Measurements from ENCODE around the gene C10orf67.

Gene C10orf67

GRCh38 chr10:23199768-23200511, 144.7 kb downstream of the C10orf67 start:
- DNase-seq (ENCODE audit: extremely low read depth in 1 of 2, low read depth in 1 of 2): no peak

- no peak for DNase-seq (ENCODE audit: extremely low read depth in 1 of 2, low read depth in 1 of 2)
These were observed 145.4 kb downstream of the C10orf67 start for GRCh38 chr10:23198940-23199767.

- DNase-seq (ENCODE audit: extremely low read depth in 1 of 2, low read depth in 1 of 2): no peak
These were observed 146.0 kb downstream of the C10orf67 start for GRCh38 chr10:23198610-23198939.

GRCh38 chr10:23197416-23197861, 147.2 kb downstream of the C10orf67 start:
- no peak for DNase-seq (ENCODE audit: extremely low read depth in 1 of 2, low read depth in 1 of 2)

- DNase-seq (ENCODE audit: extremely low read depth in 1 of 2, low read depth in 1 of 2): no peak
These were observed 147.7 kb downstream of the C10orf67 start for GRCh38 chr10:23196915-23197314.

- no peak for DNase-seq (ENCODE audit: extremely low read depth in 1 of 2, low read depth in 1 of 2)
These were observed 148.6 kb downstream of the C10orf67 start for GRCh38 chr10:23195846-23196600.

- no peak for DNase-seq (ENCODE audit: extremely low read depth in 1 of 2, low read depth in 1 of 2)
These were observed 149.4 kb downstream of the C10orf67 start for GRCh38 chr10:23194966-23195845.

- DNase-seq (ENCODE audit: extremely low read depth in 1 of 2, low read depth in 1 of 2): no peak
These were observed 150.1 kb downstream of the C10orf67 start for GRCh38 chr10:23194471-23194965.

GRCh38 chr10:23193435-23194074, 151.0 kb downstream of the C10orf67 start:
- DNase-seq (ENCODE audit: extremely low read depth in 1 of 2, low read depth in 1 of 2): no peak

- no peak for DNase-seq (ENCODE audit: extremely low read depth in 1 of 2, low read depth in 1 of 2)
These were observed 151.7 kb downstream of the C10orf67 start for GRCh38 chr10:23192712-23193434.

GRCh38 chr10:23191764-23192711, 152.6 kb downstream of the C10orf67 start, which contains the start of gene PTF1A:
PTF1A (plus strand) TSS chr10:23192312; CDS start chr10:23192531, 219 bp downstream.
- DNase-seq (ENCODE audit: extremely low read depth in 1 of 2, low read depth in 1 of 2): no peak

- DNase-seq (ENCODE audit: extremely low read depth in 1 of 2, low read depth in 1 of 2): no peak
These were observed 153.5 kb downstream of the C10orf67 start for GRCh38 chr10:23190872-23191763.

- DNase-seq (ENCODE audit: extremely low read depth in 1 of 2, low read depth in 1 of 2): no peak
These were observed 155.6 kb downstream of the C10orf67 start for GRCh38 chr10:23189024-23189423.

GRCh38 chr10:23187155-23187554, 157.4 kb downstream of the C10orf67 start:
- no peak for DNase-seq (ENCODE audit: extremely low read depth in 1 of 2, low read depth in 1 of 2)

GRCh38 chr10:23186697-23187096, 157.9 kb downstream of the C10orf67 start:
- no peak for DNase-seq (ENCODE audit: extremely low read depth in 1 of 2, low read depth in 1 of 2)

- DNase-seq (ENCODE audit: extremely low read depth in 1 of 2, low read depth in 1 of 2): no peak
These were observed 158.4 kb downstream of the C10orf67 start for GRCh38 chr10:23186178-23186577.

GRCh38 chr10:23174977-23175512, 169.6 kb downstream of the C10orf67 start:
- no peak for DNase-seq (ENCODE audit: extremely low read depth in 1 of 2, low read depth in 1 of 2)

All from activated CD8-positive, alpha-beta memory T cell treated with anti-CD3 and anti-CD28 coated beads for 1 hour (primary cell).